Activated CD8-positive, alpha-beta memory T cell treated with anti-CD3 and anti-CD28 coated beads for 48 hours (primary cell): ENCODE measurements around the gene KLHL30.
"Not testable (repeated sequence)": the region's sequence is repeated elsewhere in the genome, so short reads cannot be mapped to it uniquely, and the experiment has no call there.

Experiments
- DNase-seq, 3 experiments: peaks; one replicate each; pipeline ENCODE4 v3.0.0-alpha.2; 2020; ENCODE audit warnings: low read depth in 2 of 3, low spot score in 2 of 3

The KLHL30 gene

GRCh38 chr2:238160206-238161129, 22.0 kb downstream of the KLHL30 start:
- DNase-seq, result no peak

- DNase-seq, result no peak
Measured at GRCh38 chr2:238161291-238162051, 23.0 kb downstream of the KLHL30 start.

- DNase-seq, result no peak
Measured at GRCh38 chr2:238162251-238162845, 23.9 kb downstream of the KLHL30 start.

- no peak for DNase-seq
Measured at GRCh38 chr2:238162846-238163441, 24.5 kb downstream of the KLHL30 start.

- no peak for DNase-seq
Measured at GRCh38 chr2:238163481-238164198, 25.2 kb downstream of the KLHL30 start.

GRCh38 chr2:238164906-238165287, 26.4 kb downstream of the KLHL30 start:
- no peak for DNase-seq

GRCh38 chr2:238165288-238165921, 26.9 kb downstream of the KLHL30 start:
- DNase-seq, result no peak

GRCh38 chr2:238166391-238167343, 28.2 kb downstream of the KLHL30 start:
- DNase-seq, result no peak

- no peak for DNase-seq
Measured at GRCh38 chr2:238167344-238167715, 28.9 kb downstream of the KLHL30 start.

- no peak for DNase-seq
Measured at GRCh38 chr2:238167761-238168160, 29.3 kb downstream of the KLHL30 start.

- DNase-seq, result no peak
Measured at GRCh38 chr2:238168196-238169047, 30.0 kb downstream of the KLHL30 start.

- no peak for DNase-seq
Measured at GRCh38 chr2:238169048-238169707, 30.7 kb downstream of the KLHL30 start.

GRCh38 chr2:238169708-238170251, 31.3 kb downstream of the KLHL30 start:
- no peak for DNase-seq

GRCh38 chr2:238170386-238171071, 32.1 kb downstream of the KLHL30 start:
- no peak for DNase-seq

- not testable (repeated sequence) for DNase-seq
Measured at GRCh38 chr2:238171072-238171431, 32.6 kb downstream of the KLHL30 start.

GRCh38 chr2:238171575-238172187, 33.2 kb downstream of the KLHL30 start:
- DNase-seq, result no peak
